K562 treated with DMSO at 1 percent for 12 hours (cell line): ENCODE data around the gene NLRP7. TPM values are rescaled to one million over a fixed set of nuclear protein-coding genes. Genes with fewer than 3 reads are reported as not detected.

ENCODE experiments used
- total RNA-seq: library from RNA; unstranded; fragments of 300-600 nt; gene quantifications from 2 replicates; pipeline ENCODE4 v1.2.3, GENCODE V29; 2022; ENCODE audit not compliant: insufficient read depth

NLRP7 gene
- total RNA-seq = 0.19 TPM in 1 of 2 replicates, not detected in the other

GRCh38 chr19:54947381-54947780 is at the start of gene NLRP7:
NLRP7 (minus strand) TSS chr19:54947530.

GRCh38 chr19:54905803-54906511 is 41.4 kb downstream of the NLRP7 start, which contains the start of gene NCR1:
NCR1 (plus strand) TSS chr19:54906148; CDS start chr19:54906188, 40 bp downstream.

GRCh38 chr19:54873990-54874389 is 73.3 kb downstream of the NLRP7 start, which contains the start of gene FCAR:
FCAR (plus strand) TSS chr19:54874235; CDS start chr19:54874290, 55 bp downstream.

Other genes starting within 250 kb of the NLRP7 start
- gene KIR3DL3, start 223.1 kb downstream of the NLRP7 start, total RNA-seq = not detected in 2 replicates
- not detected in 2 replicates for gene KIR2DL3, start 209.0 kb downstream of the NLRP7 start, total RNA-seq
- gene KIR2DL1, start 177.7 kb downstream of the NLRP7 start, total RNA-seq = not detected in 2 replicates
- not detected in 2 replicates for gene KIR2DL4, start 143.9 kb downstream of the NLRP7 start, total RNA-seq
- gene KIR3DL1, start 131.1 kb downstream of the NLRP7 start, total RNA-seq = not detected in 2 replicates
- gene KIR2DS4, start 114.9 kb downstream of the NLRP7 start, total RNA-seq = not detected in 2 replicates
- gene KIR3DL2, start 97.1 kb downstream of the NLRP7 start, total RNA-seq = not detected in 2 replicates
- gene FCAR, start 73.3 kb downstream of the NLRP7 start, total RNA-seq = not detected in 2 replicates
- gene NCR1, start 41.4 kb downstream of the NLRP7 start, total RNA-seq = not detected in 2 replicates
- gene NLRP2, start 18.8 kb upstream of the NLRP7 start, total RNA-seq = 21.9 and 41.0 TPM in 2 replicates
- 0.97 and 1.4 TPM in 2 replicates for gene GP6, start 90.7 kb upstream of the NLRP7 start, total RNA-seq
- gene RDH13, start 115.6 kb upstream of the NLRP7 start, total RNA-seq = 20.5 and 29.5 TPM in 2 replicates
- 15.4 and 16.9 TPM in 2 replicates for gene EPS8L1, start 128.3 kb upstream of the NLRP7 start, total RNA-seq
- 85.5 and 96.1 TPM in 2 replicates for gene PPP1R12C, start 170.1 kb upstream of the NLRP7 start, total RNA-seq
- 273 and 285 TPM in 2 replicates for gene TNNT1, start 201.7 kb upstream of the NLRP7 start, total RNA-seq
- gene TNNI3, start 210.2 kb upstream of the NLRP7 start, total RNA-seq = 40.1 and 85.1 TPM in 2 replicates
- 10.1 and 13.7 TPM in 2 replicates for gene DNAAF3, start 219.1 kb upstream of the NLRP7 start, total RNA-seq
- gene SYT5, start 232.8 kb upstream of the NLRP7 start, total RNA-seq = 1.7 and 2.5 TPM in 2 replicates